NB4 (cell line): ENCODE results near the gene MAP4K4.

Experiments
- CTCF ChIP-seq: IDR thresholded peaks from one replicate; pipeline ENCODE4 v1.5.1; 2012; ENCODE audit warnings: low read depth, low read length
- MYC ChIP-seq: IDR thresholded peaks from 2 replicates; pipeline ENCODE4 v1.6.1; 2011; ENCODE audit warnings: low read depth, low read length
- POLR2A ChIP-seq: IDR thresholded peaks from 2 replicates; pipeline ENCODE4 v1.6.1; 2011; ENCODE audit warnings: mild to moderate bottlenecking; ENCODE audit not compliant: insufficient read length; ENCODE audit errors: extremely low read depth

- TF ChIP-seq CTCF (no peak), POLR2A (no peak), MYC (no peak)
Observed at GRCh38 chr2:101850991-101851390, 153.5 kb downstream of the MAP4K4 start.
